A549 (cell line): Measurements from ENCODE around the gene CFD. TPM values are rescaled to one million over a fixed set of nuclear protein-coding genes. Genes with fewer than 3 reads are reported as not detected.

Source experiments
- ATAC-seq, 2 experiments: fragments of 200-7000 bp in 1 of 2; fragments of >200 bp in 1 of 2; cut with Nextera tagmentation in 1 of 2; cut with Tn5 transposase in 1 of 2; 3 replicates each; pipeline versions ENCODE4 v1.8.0 to v1.9.1; 2018 to 2020; ENCODE audit warnings: mild to moderate bottlenecking in 1 of 2, moderate library complexity in 1 of 2
- CTCF ChIA-PET: fragments of 300-600 bp; sonication (Branson Sonifier 250); formaldehyde crosslinking; extraction: SDS; loops from one replicate; lab custom pipeline; 2021; ENCODE audit warnings: antibody characterized with exemption, inconsistent platforms; lab: Yijun Ruan, JAX
- POLR2A ChIA-PET: fragments of 350-600 bp; formaldehyde crosslinking; extraction: SDS; loops from one replicate; lab custom pipeline; 2021; ENCODE audit warnings: antibody characterized with exemption, inconsistent platforms; lab: Yijun Ruan, JAX
- DNase-seq, 2 experiments: peaks; one replicate each; pipeline versions ENCODE4 v3.0.0 to v3.0.0-alpha.2; 2011 to 2016; ENCODE audit warnings: low read depth in 1 of 2, low spot score in 1 of 2
- FAIRE-seq: peaks from 2 replicates; lab custom pipeline; 2011; peaks lifted over from hg19 to GRCh38; lab: Jason Lieb, UNC
- H3K27ac ChIP-seq, 2 experiments: fragments of >200 bp; sonication (Bioruptor Twin); formaldehyde crosslinking; 3 replicates each; pipeline ENCODE4 v1.5.1; 2016 to 2017
- H3K4me1 ChIP-seq: fragments of >200 bp; sonication (Bioruptor Twin); formaldehyde crosslinking; 3 replicates; pipeline ENCODE4 v1.6.1; 2016
- H3K4me2 ChIP-seq: fragments of >200 bp; sonication (Bioruptor Twin); formaldehyde crosslinking; 3 replicates; pipeline ENCODE4 v1.6.1; 2016
- H3K4me3 ChIP-seq: fragments of >200 bp; sonication (Bioruptor Twin); formaldehyde crosslinking; 3 replicates; pipeline ENCODE4 v1.5.1; 2016
- H3K9me3 ChIP-seq: fragments of >200 bp; sonication (Bioruptor Twin); formaldehyde crosslinking; 3 replicates; pipeline ENCODE4 v1.6.1; 2016
- CBX2 ChIP-seq: fragments of 200-600 bp; sonication (generic); IDR thresholded peaks from 2 replicates; pipeline ENCODE4 v1.6.1; 2016; ENCODE audit warnings: low read depth, mild to moderate bottlenecking, borderline replicate concordance
- CEBPB ChIP-seq, 2 experiments: fragments of >200 bp in 1 of 2; sonication (Bioruptor Twin) in 1 of 2; formaldehyde crosslinking in 1 of 2; IDR thresholded peaks; 2 replicates each; pipeline ENCODE4 v1.6.1; 2012 to 2016
- CHD4 ChIP-seq: fragments of 200-600 bp; sonication (generic); IDR thresholded peaks from 2 replicates; pipeline ENCODE4 v1.6.1; 2016; ENCODE audit warnings: antibody characterized with exemption, mild to moderate bottlenecking, borderline replicate concordance
- FOSL2 ChIP-seq, 2 experiments: fragments of 450-650 bp in 1 of 2; fragments of >200 bp in 1 of 2; sonication (Bioruptor Twin) in 1 of 2; formaldehyde crosslinking; IDR thresholded peaks; 2 replicates each; pipeline versions ENCODE4 v1.5.0 to v1.6.1; 2016 to 2020; ENCODE audit warnings: mild to moderate bottlenecking in 1 of 2, moderate library complexity in 1 of 2
- HEYL ChIP-seq: fragments of 250-450 bp; sonication (Bioruptor Pico); IDR thresholded peaks from 2 replicates; pipeline ENCODE4 v1.8.0; 2021; ENCODE audit warnings: mild to moderate bottlenecking, moderate library complexity
- HOXB5 ChIP-seq: fragments of 250-450 bp; sonication (Bioruptor Pico); IDR thresholded peaks from 2 replicates; pipeline ENCODE4 v1.5.0; 2020; ENCODE audit warnings: mild to moderate bottlenecking, moderate library complexity
- JUNB ChIP-seq: fragments of >200 bp; sonication (Bioruptor Twin); formaldehyde crosslinking; IDR thresholded peaks from 2 replicates; pipeline ENCODE4 v1.6.1; 2016
- NFE2L2 ChIP-seq: fragments of 150-350 bp; conservative IDR thresholded peaks from 2 replicates; pipeline ENCODE4 v1.6.1; 2014; ENCODE audit warnings: low read length
- NPAS2 ChIP-seq: fragments of 250-450 bp; sonication (Bioruptor Pico); IDR thresholded peaks from 2 replicates; pipeline ENCODE4 v1.8.0; 2022; ENCODE audit warnings: mild to moderate bottlenecking, moderate library complexity, borderline replicate concordance
- NR3C1 ChIP-seq: fragments of >200 bp; sonication (Bioruptor Twin); formaldehyde crosslinking; IDR thresholded peaks from 3 replicates; pipeline ENCODE4 v1.6.1; 2017
- PHF8 ChIP-seq: fragments of 200-600 bp; sonication (generic); IDR thresholded peaks from 2 replicates; pipeline ENCODE4 v1.6.1; 2016; ENCODE audit warnings: low read depth, mild to moderate bottlenecking, antibody characterized with exemption, moderate library complexity, borderline replicate concordance
- RAD21 ChIP-seq, 2 experiments: fragments of >200 bp in 1 of 2; sonication (Bioruptor Twin) in 1 of 2; formaldehyde crosslinking in 1 of 2; IDR thresholded peaks in 1 of 2; conservative IDR thresholded peaks in 1 of 2; 2 replicates in 1 of 2; 3 replicates in 1 of 2; pipeline ENCODE4 v1.6.1; 2012 to 2018; ENCODE audit warnings: inconsistent platforms in 1 of 2
- RARB ChIP-seq: fragments of 250-450 bp; sonication (Bioruptor Pico); IDR thresholded peaks from 2 replicates; pipeline ENCODE4 v1.8.0; 2021; ENCODE audit warnings: mild to moderate bottlenecking, moderate library complexity
- RFX5 ChIP-seq: fragments of 450-650 bp; IDR thresholded peaks from 2 replicates; pipeline ENCODE4 v1.7.1; 2014; ENCODE audit warnings: antibody characterized with exemption, mild to moderate bottlenecking, moderate library complexity
- SREBF2 ChIP-seq: fragments of 450-650 bp; IDR thresholded peaks from 2 replicates; pipeline ENCODE4 v1.6.1; 2014; ENCODE audit warnings: mild to moderate bottlenecking, moderate library complexity
- ZFP36 ChIP-seq: fragments of 450-650 bp; IDR thresholded peaks from 2 replicates; pipeline ENCODE4 v1.6.1; 2014; ENCODE audit warnings: borderline replicate concordance; ENCODE audit not compliant: partially characterized antibody
- WGBS: methylation state at CpG from one replicate; pipeline ENCODE4 v1.1.6; 2017; ENCODE audit errors: missing lambda C conversion rate; 5-methylcytosine and 5-hydroxymethylcytosine counted together
- polyA plus RNA-seq, 4 experiments: library from polyadenylated mRNA; depleted of rRNA in 3 of 4; stranded (reverse); fragments of >200 nt; fragmentation: RNase III in 1 of 4; extraction: RNeasy Plus Mini Kit Qiagen cat#74134 plus additional on column Dnase treatment in 1 of 4; gene quantifications; 2 replicates in 3 of 4; 3 replicates in 1 of 4; pipeline ENCODE4 v1.2.3, GENCODE V29; 2011 to 2017
- TF ChIP-seq, protein P1 (sequence below): fragments of 250-450 bp; sonication (Bioruptor Pico); IDR thresholded peaks from 2 replicates; pipeline ENCODE4 v1.5.0; 2021; ENCODE audit warnings: mild to moderate bottlenecking, moderate library complexity, borderline replicate concordance
- TF ChIP-seq, protein P2 (sequence below): IDR thresholded peaks from 2 replicates; pipeline ENCODE4 v1.6.1; 2012; ENCODE audit warnings: low read depth, borderline replicate concordance
- TF ChIP-seq, protein P3 (sequence below): fragments of >200 bp; sonication (Bioruptor Twin); formaldehyde crosslinking; IDR thresholded peaks from 2 replicates; pipeline ENCODE4 v1.6.1; 2016
- TF ChIP-seq, protein P4 (sequence below): fragments of >200 bp; sonication (Bioruptor Twin); formaldehyde crosslinking; IDR thresholded peaks from 3 replicates; pipeline ENCODE4 v1.6.1; 2016

CFD gene
- polyA plus RNA-seq, 2 of the 4 experiments (the other 2 are of a cell fraction): 7.6 to 14.3 TPM

GRCh38 chr19:882871-883497 is 23.5 kb downstream of the CFD start (continued):
- TF ChIP-seq, protein P1, sequence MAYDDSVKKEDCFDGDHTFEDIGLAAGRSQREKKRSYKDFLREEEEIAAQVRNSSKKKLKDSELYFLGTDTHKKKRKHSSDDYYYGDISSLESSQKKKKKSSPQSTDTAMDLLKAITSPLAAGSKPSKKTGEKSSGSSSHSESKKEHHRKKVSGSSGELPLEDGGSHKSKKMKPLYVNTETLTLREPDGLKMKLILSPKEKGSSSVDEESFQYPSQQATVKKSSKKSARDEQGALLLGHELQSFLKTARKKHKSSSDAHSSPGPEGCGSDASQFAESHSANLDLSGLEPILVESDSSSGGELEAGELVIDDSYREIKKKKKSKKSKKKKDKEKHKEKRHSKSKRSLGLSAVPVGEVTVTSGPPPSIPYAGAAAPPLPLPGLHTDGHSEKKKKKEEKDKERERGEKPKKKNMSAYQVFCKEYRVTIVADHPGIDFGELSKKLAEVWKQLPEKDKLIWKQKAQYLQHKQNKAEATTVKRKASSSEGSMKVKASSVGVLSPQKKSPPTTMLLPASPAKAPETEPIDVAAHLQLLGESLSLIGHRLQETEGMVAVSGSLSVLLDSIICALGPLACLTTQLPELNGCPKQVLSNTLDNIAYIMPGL (CRISPR knock-in tag): no peak
- TF ChIP-seq HOXB5 (no peak), RARB (CRISPR knock-in tag) (no peak), SREBF2 (no peak), JUNB (no peak), CHD4 (no peak), FOSL2 (IDR thresholded peaks at IDR 0.05) (no peak), FOSL2 (CRISPR knock-in tag; IDR thresholded peaks at IDR 0.05) (no peak), RAD21 (conservative IDR thresholded peaks at IDR 0.05 in 1 of 2, IDR thresholded peaks at IDR 0.05 in 1 of 2) (no peak)
- TF ChIP-seq, protein P2, sequence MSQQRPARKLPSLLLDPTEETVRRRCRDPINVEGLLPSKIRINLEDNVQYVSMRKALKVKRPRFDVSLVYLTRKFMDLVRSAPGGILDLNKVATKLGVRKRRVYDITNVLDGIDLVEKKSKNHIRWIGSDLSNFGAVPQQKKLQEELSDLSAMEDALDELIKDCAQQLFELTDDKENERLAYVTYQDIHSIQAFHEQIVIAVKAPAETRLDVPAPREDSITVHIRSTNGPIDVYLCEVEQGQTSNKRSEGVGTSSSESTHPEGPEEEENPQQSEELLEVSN: no peak

DNA sequence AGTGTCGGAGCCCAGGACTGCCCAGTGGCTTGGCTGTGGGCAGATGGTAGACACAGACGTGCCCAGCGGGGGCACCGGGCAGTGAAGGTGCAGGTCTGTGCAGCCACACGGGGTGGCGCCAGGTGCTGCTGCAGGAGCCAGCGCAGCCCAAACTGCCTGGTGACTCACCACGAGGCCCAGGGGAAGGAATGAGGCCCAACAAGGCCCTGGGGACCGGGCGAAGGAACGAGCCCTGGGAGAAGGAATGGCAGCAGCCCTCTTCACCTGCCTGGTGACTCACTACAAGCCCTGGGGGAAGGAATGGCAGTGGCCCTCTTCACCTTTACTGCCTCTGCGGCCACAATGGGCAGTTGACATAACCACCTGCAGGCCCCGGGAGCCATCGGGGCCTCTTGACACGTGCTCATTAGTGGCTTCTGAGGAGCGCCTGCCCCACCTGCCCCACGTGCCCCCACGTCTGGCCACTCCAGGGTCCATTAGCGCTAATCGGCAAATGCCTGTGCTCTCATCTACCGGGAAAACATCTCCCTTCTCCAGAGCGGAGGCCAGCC is 24.3 kb downstream of the CFD start:
- H3K4me2 ChIP-seq: no peak overlapping the region
- ChIA-PET POLR2A (no interaction called here), CTCF (no interaction called here)
- H3K27ac ChIP-seq: no peak overlapping the region
- WGBS: 84% methylated on average over 15 of the region's 22 CpGs
- peak; percentile 33 to 41; a peak in 2 of 6 replicates for ATAC-seq
- no peaks in the 10 kb centered on the region for H3K4me1 ChIP-seq
- FAIRE-seq: no peak
- no peaks in the 10 kb centered on the region for H3K9me3 ChIP-seq
- TF ChIP-seq CEBPB (IDR thresholded peaks at IDR 0.05) (no peak), NPAS2 (CRISPR knock-in tag) (no peak), ZFP36 (no peak), RFX5 (no peak), FOSL2 (IDR thresholded peaks at IDR 0.05) (no peak), FOSL2 (CRISPR knock-in tag; IDR thresholded peaks at IDR 0.05) (no peak; the same call in 1 of the 2 replicates), PHF8 (no peak), NR3C1 (no peak), NFE2L2 (no peak), CBX2 (no peak), HEYL (CRISPR knock-in tag) (no peak)
- TF ChIP-seq, protein P3, sequence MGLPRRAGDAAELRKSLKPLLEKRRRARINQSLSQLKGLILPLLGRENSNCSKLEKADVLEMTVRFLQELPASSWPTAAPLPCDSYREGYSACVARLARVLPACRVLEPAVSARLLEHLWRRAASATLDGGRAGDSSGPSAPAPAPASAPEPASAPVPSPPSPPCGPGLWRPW: no peak
- TF ChIP-seq, protein P1 (CRISPR knock-in tag): no peak
- TF ChIP-seq, protein P4, sequence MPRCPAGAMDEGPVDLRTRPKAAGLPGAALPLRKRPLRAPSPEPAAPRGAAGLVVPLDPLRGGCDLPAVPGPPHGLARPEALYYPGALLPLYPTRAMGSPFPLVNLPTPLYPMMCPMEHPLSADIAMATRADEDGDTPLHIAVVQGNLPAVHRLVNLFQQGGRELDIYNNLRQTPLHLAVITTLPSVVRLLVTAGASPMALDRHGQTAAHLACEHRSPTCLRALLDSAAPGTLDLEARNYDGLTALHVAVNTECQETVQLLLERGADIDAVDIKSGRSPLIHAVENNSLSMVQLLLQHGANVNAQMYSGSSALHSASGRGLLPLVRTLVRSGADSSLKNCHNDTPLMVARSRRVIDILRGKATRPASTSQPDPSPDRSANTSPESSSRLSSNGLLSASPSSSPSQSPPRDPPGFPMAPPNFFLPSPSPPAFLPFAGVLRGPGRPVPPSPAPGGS: no peak
- no peak for DNase-seq
- no peak overlapping the region for H3K4me3 ChIP-seq
